Measurements from ENCODE around the gene PKHD1. TPM values are rescaled to one million over a fixed set of nuclear protein-coding genes. Genes with fewer than 3 reads are reported as not detected.

The PKHD1 gene
- total and polyA plus RNA-seq, 2 of the 8 experiments (the other 6 are each of a cell fraction or from before 2014, with no cell fraction given): 0.06 to 0.09 TPM

GRCh38 chr6:52045033-52045432 is 42.4 kb downstream of the PKHD1 start:
- Histone ChIP-seq H3K27ac (ENCODE audit: low read depth, low read length) (no peak overlapping the region), H4K20me1 (replicated peaks in 1 of 2; ENCODE audit: control insufficient read depth in 1 of 2, insufficient read depth in 2 of 2, low read length in 2 of 2) (no peaks in the 10 kb centered on the region), H3K36me3 (ENCODE audit: control insufficient read depth in 2 of 4, insufficient read depth in 4 of 4, low read length in 3 of 4) (no peaks in the 10 kb centered on the region), H2BK12ac (ENCODE audit: low read depth, low read length) (no peak overlapping the region), H3K79me2 (ENCODE audit: control insufficient read depth in 1 of 2, insufficient read depth in 2 of 2, low read length in 2 of 2) (no peaks in the 10 kb centered on the region), H3K4me3 (ENCODE audit: extremely low read depth in 1 of 4, insufficient read depth in 2 of 4, low read depth in 3 of 4, low read length in 4 of 4) (no peak overlapping the region), H3K27me3 (replicated peaks in 1 of 4; ENCODE audit: control insufficient read depth in 3 of 4, extremely low read depth in 1 of 4, insufficient read depth in 3 of 4, low read length in 3 of 4) (no peaks in the 10 kb centered on the region; a peak in 1 of 7 replicates), H3K4me1 (replicated peaks in 1 of 4; ENCODE audit: control insufficient read depth in 3 of 4, insufficient read depth in 4 of 4, low read length in 3 of 4) (no peaks in the 10 kb centered on the region; a peak in 1 of 7 replicates), H3K9me3 (ENCODE audit: insufficient read depth in 2 of 2, low read depth in 1 of 2, low read length in 1 of 2) (no peaks in the 10 kb centered on the region), H3K23me2 (ENCODE audit: low read depth, low read length) (no peaks in the 10 kb centered on the region), H3K79me1 (ENCODE audit: low read depth, low read length) (no peaks in the 10 kb centered on the region), H3K4ac (replicated peaks; ENCODE audit: insufficient read length, low read depth, low read length) (no peak overlapping the region), H3K14ac (ENCODE audit: insufficient read length) (no peak overlapping the region), H2AK5ac (ENCODE audit: low read depth, low read length) (no peak overlapping the region), H4K8ac (ENCODE audit: extremely low read depth, insufficient read depth, low read length) (no peak overlapping the region), H4K91ac (replicated peaks; ENCODE audit: insufficient read length, low read length) (no peak overlapping the region), H3K9ac (replicated peaks in 1 of 4; ENCODE audit: extremely low read depth in 1 of 4, low read depth in 3 of 4, low read length in 3 of 4) (no peak overlapping the region), H4K5ac (ENCODE audit: insufficient read length, low read depth, low read length) (no peak overlapping the region), H2BK120ac (replicated peaks; ENCODE audit: low read depth, low read length) (no peak overlapping the region), H2BK20ac (ENCODE audit: low read length) (no peak overlapping the region), H3K23ac (ENCODE audit: insufficient read length) (no peak overlapping the region), H2AFZ (ENCODE audit: low read length) (no peak overlapping the region), H3K4me2 (ENCODE audit: insufficient read depth in 1 of 2, low read depth in 2 of 2, low read length in 2 of 2) (no peak overlapping the region), H2BK15ac (ENCODE audit: low read length) (no peak overlapping the region), H3K56ac (replicated peaks; ENCODE audit: insufficient read length, low read depth, low read length) (no peak overlapping the region), H2BK5ac (ENCODE audit: low read depth, low read length) (no peak overlapping the region), H3K18ac (ENCODE audit: extremely low read depth, low read length) (no peak overlapping the region)
- 91% methylated on average over 5 of the region's 5 CpGs; no CpG with 5 or more reads in 1 of the 2 experiments for WGBS, 2 experiments (ENCODE audit: extremely low coverage in 1 of 2, insufficient coverage in 1 of 2, insufficient read length in 1 of 2, insufficient replicate concordance in 2 of 2, low coverage in 1 of 2, low lambda C conversion rate in 2 of 2, missing lambda C conversion rate in 1 of 2)
- ChIA-PET CTCF (ENCODE audit: partially characterized antibody) (interaction anchor here (0.6 to 1.6 kb wide), 3 partner anchors 25 to 678 kb away, joined by 3 to 4 read pairs (median 4); no protein-coding TSS in a partner anchor), POLR2A (ENCODE audit: partially characterized antibody) (interaction anchor here (1.6 kb wide), 1 partner anchor 9 kb away, joined by 4 read pairs; no protein-coding TSS in a partner anchor)
- FAIRE-seq: no peak
- no peak for DNase-seq (ENCODE audit: low read depth in 1 of 2, low spot score in 2 of 2)
- no peak for TF ChIP-seq BRCA1 (IDR thresholded peaks at IDR 0.05; ENCODE audit: low read depth, low read length)

All from H1 (cell line).